Esophagus muscularis mucosa (tissue), 4 donors: ENCODE results near the gene SDK1.

Source experiments
- EP300 ChIP-seq: sonication (generic); formaldehyde crosslinking; IDR thresholded peaks from one replicate; pipeline ENCODE4 v1.6.1; 2017; ENCODE audit warnings: antibody characterized with exemption
- POLR2A ChIP-seq: fragments of 450-650 bp; IDR thresholded peaks from one replicate; pipeline ENCODE4 v1.6.1; 2017; ENCODE audit warnings: antibody characterized with exemption, moderate library complexity, mild to moderate bottlenecking, low read depth
- TF ChIP-seq, protein P1 (sequence below), 3 experiments: fragments of 200-600 bp in 2 of 3; fragments of 450-650 bp in 1 of 3; sonication (generic) in 2 of 3; IDR thresholded peaks; one replicate each; pipeline ENCODE4 v1.5.1; 2017 to 2019; ENCODE audit warnings: antibody characterized with exemption in 3 of 3, mild to moderate bottlenecking in 2 of 3, moderate library complexity in 1 of 3

- TF ChIP-seq, protein P1, sequence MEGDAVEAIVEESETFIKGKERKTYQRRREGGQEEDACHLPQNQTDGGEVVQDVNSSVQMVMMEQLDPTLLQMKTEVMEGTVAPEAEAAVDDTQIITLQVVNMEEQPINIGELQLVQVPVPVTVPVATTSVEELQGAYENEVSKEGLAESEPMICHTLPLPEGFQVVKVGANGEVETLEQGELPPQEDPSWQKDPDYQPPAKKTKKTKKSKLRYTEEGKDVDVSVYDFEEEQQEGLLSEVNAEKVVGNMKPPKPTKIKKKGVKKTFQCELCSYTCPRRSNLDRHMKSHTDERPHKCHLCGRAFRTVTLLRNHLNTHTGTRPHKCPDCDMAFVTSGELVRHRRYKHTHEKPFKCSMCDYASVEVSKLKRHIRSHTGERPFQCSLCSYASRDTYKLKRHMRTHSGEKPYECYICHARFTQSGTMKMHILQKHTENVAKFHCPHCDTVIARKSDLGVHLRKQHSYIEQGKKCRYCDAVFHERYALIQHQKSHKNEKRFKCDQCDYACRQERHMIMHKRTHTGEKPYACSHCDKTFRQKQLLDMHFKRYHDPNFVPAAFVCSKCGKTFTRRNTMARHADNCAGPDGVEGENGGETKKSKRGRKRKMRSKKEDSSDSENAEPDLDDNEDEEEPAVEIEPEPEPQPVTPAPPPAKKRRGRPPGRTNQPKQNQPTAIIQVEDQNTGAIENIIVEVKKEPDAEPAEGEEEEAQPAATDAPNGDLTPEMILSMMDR (IDR thresholded peaks at IDR 0.05) = no peak
- TF ChIP-seq POLR2A (no peak), EP300 (no peak)
Measured at GRCh38 chr7:4175346-4175973, 874.4 kb downstream of the SDK1 start.
